Lower leg skin (tissue), 4 donors: Measurements from ENCODE around the gene F3. TPM values are rescaled to one million over a fixed set of nuclear protein-coding genes. Genes with fewer than 3 reads are reported as not detected.

Source experiments
- DNase-seq, 2 donors: peaks; one replicate each; pipeline ENCODE4 v3.0.0-alpha.2; 2019; ENCODE audit warnings: low spot score in 2 of 2
- H3K4me3 ChIP-seq: fragments of 200-600 bp; sonication (generic); 2 replicates; pipeline ENCODE4 v1.5.1; 2017; ENCODE audit warnings: mild to moderate bottlenecking, low read depth; ENCODE audit not compliant: poor library complexity, severe bottlenecking
- POLR2A ChIP-seq, 2 donors: fragments of 450-650 bp; IDR thresholded peaks; one replicate each; pipeline ENCODE4 v1.6.1; 2016 to 2017; ENCODE audit warnings: antibody characterized with exemption in 2 of 2, mild to moderate bottlenecking in 1 of 2, moderate library complexity in 1 of 2
- WGBS, 2 donors: methylation state at CpG; one replicate each; pipeline ENCODE4 v1.1.5; 2018; 5-methylcytosine and 5-hydroxymethylcytosine counted together
- intact Hi-C: fragments of 100-400 bp; cut with DNase I; formaldehyde crosslinking; loops from one replicate; pipeline ENCODE4 v1.15.0; 2023; ENCODE audit warnings: low total_unique reads
- total RNA-seq, 4 donors: library from RNA; depleted of rRNA; stranded (reverse); fragments of >200 nt; gene quantifications; one replicate each; pipeline ENCODE4 v1.1.0, GENCODE V29; 2016
- TF ChIP-seq, protein P1 (sequence below), 3 donors: fragments of 450-650 bp; IDR thresholded peaks; one replicate each; pipeline ENCODE4 v1.5.1; 2016; ENCODE audit warnings: antibody characterized with exemption in 3 of 3, mild to moderate bottlenecking in 3 of 3, moderate library complexity in 2 of 3

The F3 gene
- total RNA-seq, 4 donors from 2014 or later = 69.2 to 129 (median 85.9) TPM

DNA sequence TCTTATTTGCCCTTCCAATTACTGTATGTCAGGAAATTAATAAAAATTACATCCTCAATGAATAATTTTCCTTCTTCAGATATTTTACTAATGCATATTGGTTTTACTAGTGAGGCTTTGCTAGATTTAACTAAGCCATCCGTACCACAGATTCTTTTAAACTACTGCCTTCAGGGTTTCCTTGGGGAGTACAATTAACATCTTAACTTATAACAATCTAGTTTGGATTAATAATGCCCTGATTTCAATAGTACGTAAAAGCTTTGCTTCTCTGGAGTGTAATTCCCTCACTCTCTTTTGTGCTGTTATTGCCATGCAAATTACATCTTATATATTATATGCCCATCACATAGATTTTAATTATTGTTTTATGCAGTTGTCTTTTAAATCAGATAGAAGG lies 24.3 kb upstream of the F3 start:
- no peak for TF ChIP-seq POLR2A (IDR thresholded peaks at IDR 0.05)
- TF ChIP-seq, protein P1, sequence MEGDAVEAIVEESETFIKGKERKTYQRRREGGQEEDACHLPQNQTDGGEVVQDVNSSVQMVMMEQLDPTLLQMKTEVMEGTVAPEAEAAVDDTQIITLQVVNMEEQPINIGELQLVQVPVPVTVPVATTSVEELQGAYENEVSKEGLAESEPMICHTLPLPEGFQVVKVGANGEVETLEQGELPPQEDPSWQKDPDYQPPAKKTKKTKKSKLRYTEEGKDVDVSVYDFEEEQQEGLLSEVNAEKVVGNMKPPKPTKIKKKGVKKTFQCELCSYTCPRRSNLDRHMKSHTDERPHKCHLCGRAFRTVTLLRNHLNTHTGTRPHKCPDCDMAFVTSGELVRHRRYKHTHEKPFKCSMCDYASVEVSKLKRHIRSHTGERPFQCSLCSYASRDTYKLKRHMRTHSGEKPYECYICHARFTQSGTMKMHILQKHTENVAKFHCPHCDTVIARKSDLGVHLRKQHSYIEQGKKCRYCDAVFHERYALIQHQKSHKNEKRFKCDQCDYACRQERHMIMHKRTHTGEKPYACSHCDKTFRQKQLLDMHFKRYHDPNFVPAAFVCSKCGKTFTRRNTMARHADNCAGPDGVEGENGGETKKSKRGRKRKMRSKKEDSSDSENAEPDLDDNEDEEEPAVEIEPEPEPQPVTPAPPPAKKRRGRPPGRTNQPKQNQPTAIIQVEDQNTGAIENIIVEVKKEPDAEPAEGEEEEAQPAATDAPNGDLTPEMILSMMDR (IDR thresholded peaks at IDR 0.05) = no peak
- intact Hi-C loops = no loop called here

DNA sequence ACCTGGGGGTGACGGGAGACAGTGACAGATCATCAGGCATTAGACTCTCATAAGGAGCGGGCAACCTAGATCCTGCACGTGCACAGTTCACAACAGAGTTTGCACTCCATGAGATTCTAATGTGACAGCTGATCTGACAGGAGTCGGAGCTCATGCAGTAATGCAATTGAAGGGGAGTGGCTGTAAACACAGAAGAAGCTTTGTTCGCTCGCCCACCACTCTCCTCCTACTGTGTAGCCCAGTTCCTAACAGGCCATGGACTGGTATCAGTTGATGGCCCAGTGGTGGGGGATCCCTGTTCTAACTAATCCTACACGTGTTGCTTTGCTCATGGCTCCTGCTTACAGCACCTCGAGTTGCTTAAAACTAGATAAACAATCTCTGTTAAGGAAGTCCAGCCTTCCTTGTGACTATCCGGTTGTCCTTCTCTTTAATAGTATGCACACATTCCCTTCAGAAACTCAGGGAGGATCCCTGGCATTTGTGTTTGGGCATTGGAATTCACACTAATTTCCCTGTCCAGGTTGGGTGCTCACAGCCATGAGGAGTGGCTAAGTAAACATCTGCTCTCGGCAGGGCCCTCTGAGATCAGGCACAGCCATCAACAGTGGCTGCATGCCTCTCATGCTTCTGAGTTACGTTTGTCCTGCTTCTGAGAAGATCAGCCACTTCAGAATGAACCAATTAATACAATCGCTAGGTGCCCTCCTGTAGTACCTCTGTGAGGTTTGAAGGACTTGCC lies 21.1 kb upstream of the F3 start:
- intact Hi-C loops = no loop called here
- DNase-seq = no peak
- TF ChIP-seq, protein P1 (IDR thresholded peaks at IDR 0.05) = no peak
- TF ChIP-seq POLR2A (IDR thresholded peaks at IDR 0.05) = no peak
- no peak overlapping the region for H3K4me3 ChIP-seq
- WGBS, 2 donors = 79% methylated on average over 12 of the region's 12 CpGs

More for the DNA sequence above, 24.3 kb upstream of the F3 start:
- DNase-seq = no peak
- 94 to 95% methylated on average over 2 of the region's 2 CpGs for WGBS, 2 donors
- no peak overlapping the region for H3K4me3 ChIP-seq

DNA sequence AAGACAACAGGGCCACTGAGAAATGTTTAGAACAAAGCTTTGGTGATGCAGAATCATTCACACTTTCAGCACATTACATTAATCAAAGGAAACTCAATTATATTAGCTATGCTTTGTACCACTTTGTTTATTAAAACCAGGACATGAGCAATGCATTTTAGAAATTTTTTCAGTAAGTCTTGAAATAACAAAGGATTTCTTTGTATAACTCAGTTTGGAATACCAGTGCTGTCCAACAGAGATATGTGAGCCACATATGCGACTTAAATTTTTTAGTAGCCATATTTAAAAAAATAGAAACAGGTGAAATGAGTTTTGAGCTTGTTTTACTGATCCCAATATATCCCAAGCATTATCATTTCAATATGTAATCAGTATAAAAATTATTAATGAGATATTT lies 18.8 kb upstream of the F3 start:
- DNase-seq = no peak
- no peak overlapping the region for H3K4me3 ChIP-seq
- intact Hi-C loops = no loop called here
- 58 to 69% methylated on average over 1 of the region's 1 CpG for WGBS, 2 donors
- no peak for TF ChIP-seq POLR2A (IDR thresholded peaks at IDR 0.05)
- TF ChIP-seq, protein P1 (IDR thresholded peaks at IDR 0.05) = no peak

DNA sequence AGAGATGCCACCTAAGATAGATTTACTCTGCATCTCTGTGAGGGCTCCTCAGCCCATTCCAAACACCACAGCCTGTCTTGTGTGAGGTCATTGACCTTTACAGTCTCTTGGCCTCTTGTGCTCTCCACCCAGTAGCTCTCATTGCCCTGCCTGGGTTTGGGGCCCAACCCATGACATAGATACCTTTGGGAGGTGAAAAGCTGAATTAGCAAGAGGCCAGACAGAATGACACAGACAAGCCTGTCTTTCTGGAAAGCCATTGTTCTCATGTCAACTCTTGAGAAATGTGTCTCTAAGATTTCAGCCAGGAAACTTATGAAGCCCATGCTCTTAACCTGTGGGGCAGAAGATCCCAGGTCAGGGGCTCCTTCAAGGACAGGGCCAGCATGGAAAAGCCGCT lies 18.4 kb upstream of the F3 start:
- intact Hi-C loops = no loop called here
- DNase-seq = no peak
- TF ChIP-seq, protein P1 (IDR thresholded peaks at IDR 0.05) = no peak
- TF ChIP-seq POLR2A (IDR thresholded peaks at IDR 0.05) = no peak
- WGBS, 2 donors = 83% methylated on average over 1 of the region's 1 CpG
- no peak overlapping the region for H3K4me3 ChIP-seq

DNA sequence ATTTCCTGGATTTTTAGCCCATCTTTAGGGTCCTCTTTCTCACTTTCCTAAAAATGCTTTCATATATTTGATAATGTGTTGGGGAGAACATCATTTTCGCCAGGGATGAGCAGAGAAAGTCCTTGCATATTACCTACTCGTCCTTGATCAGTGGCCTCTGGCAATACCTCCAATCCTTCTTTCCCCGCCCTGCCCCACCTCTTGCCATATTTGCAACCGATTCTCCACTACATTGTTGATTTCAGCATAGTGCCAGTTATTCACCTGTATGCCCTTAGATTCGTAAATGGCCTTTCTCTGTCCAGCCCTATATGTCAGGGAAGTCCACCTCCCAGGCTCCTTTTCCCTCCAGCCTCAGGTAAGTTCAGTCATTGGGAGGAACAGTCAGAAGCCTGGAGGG lies 13.5 kb upstream of the F3 start:
- DNase-seq = no peak
- TF ChIP-seq, protein P1 (IDR thresholded peaks at IDR 0.05) = no peak
- no peak for TF ChIP-seq POLR2A (IDR thresholded peaks at IDR 0.05)
- H3K4me3 ChIP-seq = no peak overlapping the region
- 84% methylated on average over 5 of the region's 5 CpGs for WGBS, 2 donors
- intact Hi-C loops = no loop called here

DNA sequence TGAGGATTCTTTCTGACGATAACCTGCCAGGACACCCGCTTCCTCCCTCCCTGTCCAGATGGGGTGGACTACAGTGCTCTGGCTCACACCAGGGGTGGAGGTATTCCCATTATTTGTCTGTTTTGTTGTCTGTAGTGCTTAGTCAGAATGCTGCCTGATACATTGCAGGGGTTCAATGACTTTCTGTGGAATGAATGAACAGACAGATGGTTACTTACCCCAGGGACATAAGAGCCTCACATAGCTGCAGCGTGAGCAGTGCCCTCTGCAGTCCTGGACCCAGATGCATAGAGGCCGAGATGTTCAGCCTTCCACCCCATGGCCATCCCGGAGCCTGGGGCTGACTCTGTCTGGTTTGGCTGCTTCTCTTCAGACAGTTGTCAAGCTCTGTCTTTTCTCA lies 13.0 kb upstream of the F3 start:
- 89 to 90% methylated on average over 5 of the region's 5 CpGs for WGBS, 2 donors
- H3K4me3 ChIP-seq = no peak overlapping the region
- DNase-seq = no peak
- intact Hi-C loops = no loop called here
- TF ChIP-seq POLR2A (IDR thresholded peaks at IDR 0.05) = no peak
- TF ChIP-seq, protein P1 (IDR thresholded peaks at IDR 0.05) = no peak
